OCI-LY1 (cell line): Measurements from ENCODE around the gene CCDC141.

ENCODE experiments used
- H2AFZ ChIP-seq: fragments of 200-600 bp; sonication (generic), shearing (Covaris generic); 2 replicates; pipeline ENCODE4 v1.6.0; 2014; ENCODE audit warnings: antibody characterized with exemption, mild to moderate bottlenecking, low read length
- H3F3A ChIP-seq: fragments of 200-600 bp; sonication (generic), shearing (Covaris generic); 2 replicates; pipeline ENCODE4 v1.6.0; 2014; ENCODE audit warnings: mild to moderate bottlenecking, antibody characterized with exemption, low read length, moderate library complexity; ENCODE audit not compliant: insufficient read depth
- H3K27ac ChIP-seq: fragments of 200-600 bp; sonication (generic); 2 replicates; pipeline ENCODE4 v1.5.1; 2014; ENCODE audit warnings: low read length, mixed run types, mild to moderate bottlenecking, low read depth; ENCODE audit not compliant: poor library complexity, severe bottlenecking
- H3K27me3 ChIP-seq: fragments of 200-600 bp; sonication (generic); 2 replicates; pipeline ENCODE4 v1.6.0; 2014; ENCODE audit warnings: antibody characterized with exemption, mild to moderate bottlenecking, low read length, moderate library complexity; ENCODE audit not compliant: insufficient read depth
- H3K36me3 ChIP-seq: fragments of 200-600 bp; sonication (generic); 2 replicates; pipeline ENCODE4 v1.6.1; 2014; ENCODE audit warnings: mild to moderate bottlenecking, antibody characterized with exemption, low read length, moderate library complexity, mixed read lengths; ENCODE audit not compliant: insufficient read depth
- H3K4me1 ChIP-seq: fragments of 200-600 bp; sonication (generic); 2 replicates; pipeline ENCODE4 v1.5.1; 2014; ENCODE audit warnings: mild to moderate bottlenecking, low read length, moderate library complexity; ENCODE audit not compliant: insufficient read depth, severe bottlenecking
- H3K4me2 ChIP-seq: fragments of 200-600 bp; sonication (generic), shearing (Covaris generic); 2 replicates; pipeline ENCODE4 v1.6.1; 2014; ENCODE audit warnings: low read length
- H3K4me3 ChIP-seq: fragments of 200-600 bp; sonication (generic); 2 replicates; pipeline ENCODE4 v1.5.1; 2014; ENCODE audit warnings: low read length, low read depth, mild to moderate bottlenecking, mixed read lengths; ENCODE audit not compliant: poor library complexity, severe bottlenecking
- H3K79me2 ChIP-seq: fragments of 200-600 bp; shearing (Covaris generic); 2 replicates; pipeline ENCODE4 v1.6.1; 2016; ENCODE audit warnings: mixed run types, low read length, mixed read lengths; ENCODE audit not compliant: insufficient read depth
- H3K9ac ChIP-seq: fragments of 200-600 bp; sonication (generic), shearing (Covaris generic); 2 replicates; pipeline ENCODE4 v1.6.1; 2014; ENCODE audit warnings: mild to moderate bottlenecking, low read length, mixed read lengths
- H3K9me2 ChIP-seq: fragments of 200-600 bp; sonication (generic), shearing (Covaris generic); 2 replicates; pipeline ENCODE4 v1.6.1; 2014; ENCODE audit warnings: low read depth, mild to moderate bottlenecking, low read length, mixed read lengths
- H3K9me3 ChIP-seq: fragments of 200-600 bp; shearing (Covaris generic); 2 replicates; pipeline ENCODE4 v1.6.1; 2014; ENCODE audit warnings: low read length, mixed read lengths
- H4K20me1 ChIP-seq: fragments of 200-600 bp; sonication (generic), shearing (Covaris generic); 2 replicates; pipeline ENCODE4 v1.6.0; 2016; ENCODE audit warnings: mild to moderate bottlenecking, low read length; ENCODE audit not compliant: insufficient read depth
- EZH2 ChIP-seq: fragments of 200-600 bp; sonication (generic), shearing (Covaris generic); IDR thresholded peaks from 2 replicates; pipeline ENCODE4 v1.8.0; 2017; ENCODE audit warnings: borderline replicate concordance, mixed run types, mild to moderate bottlenecking, antibody characterized with exemption, low read length, moderate library complexity, mixed read lengths
- TF ChIP-seq, protein P1 (sequence below): fragments of 200-600 bp; sonication (generic), shearing (Covaris generic); IDR thresholded peaks from 2 replicates; pipeline ENCODE4 v1.5.1; 2017; ENCODE audit warnings: mild to moderate bottlenecking, antibody characterized with exemption, low read length, moderate library complexity, mixed read lengths

CCDC141 gene

DNA sequence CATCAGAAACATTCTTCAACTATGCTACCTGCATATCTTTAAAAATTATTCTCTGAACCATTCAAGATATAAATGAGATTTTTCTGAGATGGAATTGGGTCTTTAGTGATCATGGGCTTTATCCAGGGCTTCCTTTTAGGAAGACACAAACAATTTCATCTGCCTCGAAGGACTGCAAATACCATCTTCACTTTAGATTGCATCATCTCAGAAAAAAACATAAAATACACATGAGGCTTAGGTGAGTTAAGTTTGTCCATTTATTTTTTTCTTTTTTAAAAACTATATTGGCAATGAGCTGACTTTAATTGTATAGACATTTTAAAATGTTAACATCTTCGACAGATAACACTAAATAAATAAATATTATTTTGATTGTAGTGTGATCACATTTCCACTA is 262.8 kb downstream of the CCDC141 start:
- H3K36me3 ChIP-seq, result peaks cover 96% of the 10 kb centered on the region
- H3K4me1 ChIP-seq, result no peaks in the 10 kb centered on the region
- no peak overlapping the region for H2AFZ ChIP-seq
- no peak overlapping the region for H3K9ac ChIP-seq
- H3K4me3 ChIP-seq, result no peak overlapping the region
- no peaks in the 10 kb centered on the region for H4K20me1 ChIP-seq
- no peaks in the 10 kb centered on the region for H3K9me2 ChIP-seq
- TF ChIP-seq, protein P1, sequence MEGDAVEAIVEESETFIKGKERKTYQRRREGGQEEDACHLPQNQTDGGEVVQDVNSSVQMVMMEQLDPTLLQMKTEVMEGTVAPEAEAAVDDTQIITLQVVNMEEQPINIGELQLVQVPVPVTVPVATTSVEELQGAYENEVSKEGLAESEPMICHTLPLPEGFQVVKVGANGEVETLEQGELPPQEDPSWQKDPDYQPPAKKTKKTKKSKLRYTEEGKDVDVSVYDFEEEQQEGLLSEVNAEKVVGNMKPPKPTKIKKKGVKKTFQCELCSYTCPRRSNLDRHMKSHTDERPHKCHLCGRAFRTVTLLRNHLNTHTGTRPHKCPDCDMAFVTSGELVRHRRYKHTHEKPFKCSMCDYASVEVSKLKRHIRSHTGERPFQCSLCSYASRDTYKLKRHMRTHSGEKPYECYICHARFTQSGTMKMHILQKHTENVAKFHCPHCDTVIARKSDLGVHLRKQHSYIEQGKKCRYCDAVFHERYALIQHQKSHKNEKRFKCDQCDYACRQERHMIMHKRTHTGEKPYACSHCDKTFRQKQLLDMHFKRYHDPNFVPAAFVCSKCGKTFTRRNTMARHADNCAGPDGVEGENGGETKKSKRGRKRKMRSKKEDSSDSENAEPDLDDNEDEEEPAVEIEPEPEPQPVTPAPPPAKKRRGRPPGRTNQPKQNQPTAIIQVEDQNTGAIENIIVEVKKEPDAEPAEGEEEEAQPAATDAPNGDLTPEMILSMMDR, result no peak
- TF ChIP-seq EZH2, result no peak
- H3F3A ChIP-seq, result no peaks in the 10 kb centered on the region
- H3K9me3 ChIP-seq, result no peaks in the 10 kb centered on the region
- no peak overlapping the region for H3K27ac ChIP-seq
- no peak overlapping the region for H3K4me2 ChIP-seq
- no peaks in the 10 kb centered on the region for H3K79me2 ChIP-seq
- no peaks in the 10 kb centered on the region for H3K27me3 ChIP-seq

DNA sequence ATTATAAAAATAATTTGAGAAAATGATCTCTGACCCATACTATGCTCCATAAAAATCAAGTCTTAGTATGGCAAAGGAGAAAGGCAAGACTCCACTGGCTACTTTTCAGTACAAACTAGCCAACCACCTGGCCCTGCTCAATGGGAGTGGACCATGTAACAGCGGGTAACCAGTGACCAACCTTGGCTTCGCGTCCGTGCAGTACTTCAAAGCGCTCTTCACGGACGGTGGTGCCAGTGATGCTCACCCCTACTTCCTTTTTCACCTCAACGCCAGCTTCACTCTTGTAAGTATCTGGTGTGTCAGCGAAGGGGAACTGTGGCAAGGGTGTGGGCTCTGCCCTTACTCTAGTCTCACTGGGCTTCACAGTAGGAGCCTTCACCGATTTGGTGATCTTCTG is 266.0 kb downstream of the CCDC141 start:
- Histone ChIP-seq H3F3A (no peaks in the 10 kb centered on the region), H2AFZ (no peak overlapping the region), H3K9me2 (no peaks in the 10 kb centered on the region), H3K4me3 (no peak overlapping the region), H3K36me3 (peaks cover 97% of the 10 kb centered on the region), H3K9me3 (no peaks in the 10 kb centered on the region), H3K79me2 (no peaks in the 10 kb centered on the region), H3K27ac (no peak overlapping the region), H3K27me3 (no peaks in the 10 kb centered on the region), H3K9ac (no peak overlapping the region), H4K20me1 (no peaks in the 10 kb centered on the region), H3K4me1 (no peaks in the 10 kb centered on the region), H3K4me2 (no peak overlapping the region)
- TF ChIP-seq, protein P1, result no peak
- TF ChIP-seq EZH2, result no peak

DNA sequence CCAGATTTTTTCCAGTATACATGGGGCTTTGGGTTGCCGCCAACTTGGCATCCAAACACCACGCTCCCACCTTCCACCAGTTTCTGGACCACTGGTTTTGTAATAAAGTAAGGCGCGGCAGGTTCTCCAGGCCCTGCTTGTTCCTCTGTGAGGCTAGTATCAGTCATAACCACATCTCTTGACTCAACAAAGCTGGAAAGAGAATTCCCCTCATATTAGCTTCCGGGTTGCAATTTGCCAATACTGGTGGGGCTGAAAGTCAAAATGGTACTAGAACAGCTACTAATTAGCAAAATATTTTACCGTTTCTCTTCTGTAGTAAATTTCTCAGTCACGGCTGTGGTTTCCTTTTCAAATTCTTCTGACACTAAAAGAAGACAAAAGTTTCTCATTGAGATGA is 267.7 kb downstream of the CCDC141 start:
- Histone ChIP-seq H3K27ac (no peak overlapping the region), H3K4me1 (no peaks in the 10 kb centered on the region), H3K9ac (no peak overlapping the region), H3F3A (no peaks in the 10 kb centered on the region), H3K27me3 (no peaks in the 10 kb centered on the region), H3K36me3 (peaks cover 97% of the 10 kb centered on the region), H3K9me2 (no peaks in the 10 kb centered on the region), H2AFZ (no peak overlapping the region), H3K9me3 (no peaks in the 10 kb centered on the region), H3K4me3 (no peak overlapping the region), H4K20me1 (no peaks in the 10 kb centered on the region), H3K4me2 (no peak overlapping the region), H3K79me2 (no peaks in the 10 kb centered on the region)
- no peak for TF ChIP-seq EZH2
- TF ChIP-seq, protein P1, result no peak
